Measurements from ENCODE around the gene ABCC1.

DNA sequence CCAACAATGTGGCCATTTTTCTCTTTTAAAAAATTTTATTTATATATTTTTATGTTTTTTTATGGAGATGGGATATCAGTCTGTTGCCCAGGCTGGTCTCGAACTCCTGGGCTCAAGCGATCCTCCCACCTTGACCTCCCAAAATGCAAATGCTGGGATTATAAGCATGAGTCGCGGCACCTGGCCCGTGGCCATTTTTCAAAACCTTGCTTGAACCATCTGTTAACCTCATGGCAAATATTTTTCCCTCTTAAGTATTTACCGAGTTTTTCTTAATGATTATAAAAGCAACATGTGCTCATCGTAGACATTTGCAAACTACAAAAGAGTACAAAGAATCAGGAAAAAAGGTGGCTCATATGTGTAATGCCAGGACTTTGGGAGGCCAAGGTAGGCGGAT lies 146.2 kb downstream of the ABCC1 start:
- TF ChIP-seq, protein P1, sequence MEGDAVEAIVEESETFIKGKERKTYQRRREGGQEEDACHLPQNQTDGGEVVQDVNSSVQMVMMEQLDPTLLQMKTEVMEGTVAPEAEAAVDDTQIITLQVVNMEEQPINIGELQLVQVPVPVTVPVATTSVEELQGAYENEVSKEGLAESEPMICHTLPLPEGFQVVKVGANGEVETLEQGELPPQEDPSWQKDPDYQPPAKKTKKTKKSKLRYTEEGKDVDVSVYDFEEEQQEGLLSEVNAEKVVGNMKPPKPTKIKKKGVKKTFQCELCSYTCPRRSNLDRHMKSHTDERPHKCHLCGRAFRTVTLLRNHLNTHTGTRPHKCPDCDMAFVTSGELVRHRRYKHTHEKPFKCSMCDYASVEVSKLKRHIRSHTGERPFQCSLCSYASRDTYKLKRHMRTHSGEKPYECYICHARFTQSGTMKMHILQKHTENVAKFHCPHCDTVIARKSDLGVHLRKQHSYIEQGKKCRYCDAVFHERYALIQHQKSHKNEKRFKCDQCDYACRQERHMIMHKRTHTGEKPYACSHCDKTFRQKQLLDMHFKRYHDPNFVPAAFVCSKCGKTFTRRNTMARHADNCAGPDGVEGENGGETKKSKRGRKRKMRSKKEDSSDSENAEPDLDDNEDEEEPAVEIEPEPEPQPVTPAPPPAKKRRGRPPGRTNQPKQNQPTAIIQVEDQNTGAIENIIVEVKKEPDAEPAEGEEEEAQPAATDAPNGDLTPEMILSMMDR (conservative IDR thresholded peaks at IDR 0.05 in 1 of 2, IDR thresholded peaks at IDR 0.05 in 1 of 2; ENCODE audit: low read depth in 1 of 2, low read length in 2 of 2) = no peak
- no peak for TF ChIP-seq EZH2 (IDR thresholded peaks at IDR 0.05; ENCODE audit: low read length, missing control alignments)
